Panc1 (cell line): Measurements from ENCODE around the gene AP2B1. TPM values are rescaled to one million over a fixed set of nuclear protein-coding genes. Genes with fewer than 3 reads are reported as not detected.

Source experiments
- ATAC-seq: fragments of 200-7000 bp; cut with Tn5 transposase; 2 replicates; pipeline ENCODE4 v1.9.1; 2020; ENCODE audit warnings: mild to moderate bottlenecking, moderate library complexity
- BruUV-seq: library from RNA; stranded (reverse); fragments of 400-500 nt; replicated peaks from 2 replicates; lab custom pipeline; 2021; lab: Mats Ljungman, UMichigan
- CTCF ChIA-PET: fragments of 300-600 bp; sonication (Branson Sonifier 250); formaldehyde crosslinking; loops from one replicate; lab custom pipeline; 2022; ENCODE audit warnings: antibody characterized with exemption; lab: Charles Lee
- POLR2A ChIA-PET: fragments of 300-600 bp; sonication (Branson Sonifier 250); formaldehyde crosslinking; loops from one replicate; lab custom pipeline; 2022; ENCODE audit warnings: antibody characterized with exemption; lab: Charles Lee
- DNase-seq: peaks from one replicate; pipeline ENCODE4 v3.0.0-alpha.2; 2010; ENCODE audit warnings: low read depth, low spot score
- H3K27ac ChIP-seq: 2 replicates; pipeline ENCODE4 v1.5.1; 2011; ENCODE audit warnings: mild to moderate bottlenecking, low read length, inconsistent platforms
- H3K27me3 ChIP-seq: fragments of 200-500 bp; sonication (Bioruptor generic); 2 replicates; pipeline ENCODE4 v1.6.0; 2014; ENCODE audit warnings: low read length, inconsistent platforms; ENCODE audit not compliant: control insufficient read depth, insufficient read depth
- H3K36me3 ChIP-seq: fragments of 200-500 bp; sonication (Bioruptor generic); 2 replicates; pipeline ENCODE4 v1.5.1; 2014; ENCODE audit warnings: inconsistent platforms, mild to moderate bottlenecking, low read length, moderate library complexity; ENCODE audit not compliant: control insufficient read depth, insufficient read depth
- H3K4me1 ChIP-seq: 2 replicates; pipeline ENCODE4 v1.5.1; 2011; ENCODE audit warnings: inconsistent platforms, mild to moderate bottlenecking, low read length, moderate library complexity; ENCODE audit not compliant: control insufficient read depth, insufficient read depth
- H3K4me3 ChIP-seq, 2 experiments: 2 replicates each; pipeline ENCODE4 v1.5.1; 2011 to 2012; ENCODE audit warnings: low read depth in 2 of 2, low read length in 2 of 2, mild to moderate bottlenecking in 2 of 2, inconsistent platforms in 1 of 2, moderate library complexity in 1 of 2
- H3K9me3 ChIP-seq: fragments of 200-500 bp; sonication (Bioruptor generic); 2 replicates; pipeline ENCODE4 v1.5.1; 2014; ENCODE audit warnings: low read depth, mild to moderate bottlenecking, inconsistent platforms, low read length, moderate library complexity; ENCODE audit not compliant: control insufficient read depth, insufficient read depth
- POLR2AphosphoS5 ChIP-seq: IDR thresholded peaks from 2 replicates; pipeline ENCODE4 v1.6.1; 2012; ENCODE audit warnings: mild to moderate bottlenecking, low read depth, low read length, moderate library complexity
- SIN3A ChIP-seq: IDR thresholded peaks from 2 replicates; pipeline ENCODE4 v1.6.1; 2012; ENCODE audit warnings: low read depth, mild to moderate bottlenecking, low read length, moderate library complexity, borderline replicate concordance; ENCODE audit not compliant: insufficient read depth
- TCF7L2 ChIP-seq: IDR thresholded peaks from 2 replicates; pipeline ENCODE4 v1.6.1; 2011; ENCODE audit warnings: mild to moderate bottlenecking, low read depth, low read length, inconsistent platforms
- in situ Hi-C: cut with HindIII; loops from 2 replicates; pipeline ENCODE4 v1.10.0; 2016; ENCODE audit warnings: low sequenced_read_pairs, low pct_unique_long_range_greater_than_20kb
- intact Hi-C: fragments of 100-400 bp; cut with micrococcal nuclease; formaldehyde crosslinking; loops from one replicate; pipeline ENCODE4 v1.10.0; 2022; ENCODE audit not compliant: unreplicated experiment
- total RNA-seq: library from RNA; stranded (reverse); gene quantifications from one replicate; pipeline ENCODE4 v1.2.1, GENCODE V29; 2021; ENCODE audit not compliant: unreplicated experiment
- TF ChIP-seq, protein P1 (sequence below): fragments of 450-650 bp; IDR thresholded peaks from 2 replicates; pipeline ENCODE4 v1.5.1; 2017; ENCODE audit warnings: mild to moderate bottlenecking
- TF ChIP-seq, protein P2 (sequence below), 2 experiments: IDR thresholded peaks; 2 replicates each; pipeline ENCODE4 v1.6.1; 2011 to 2012; ENCODE audit warnings: low read depth in 2 of 2, control low read depth in 1 of 2, low read length in 1 of 2, mild to moderate bottlenecking in 1 of 2, moderate library complexity in 1 of 2; ENCODE audit not compliant: insufficient read depth in 1 of 2

The AP2B1 gene
- total RNA-seq, 1 experiment from 2014 or later: 446 TPM

DNA sequence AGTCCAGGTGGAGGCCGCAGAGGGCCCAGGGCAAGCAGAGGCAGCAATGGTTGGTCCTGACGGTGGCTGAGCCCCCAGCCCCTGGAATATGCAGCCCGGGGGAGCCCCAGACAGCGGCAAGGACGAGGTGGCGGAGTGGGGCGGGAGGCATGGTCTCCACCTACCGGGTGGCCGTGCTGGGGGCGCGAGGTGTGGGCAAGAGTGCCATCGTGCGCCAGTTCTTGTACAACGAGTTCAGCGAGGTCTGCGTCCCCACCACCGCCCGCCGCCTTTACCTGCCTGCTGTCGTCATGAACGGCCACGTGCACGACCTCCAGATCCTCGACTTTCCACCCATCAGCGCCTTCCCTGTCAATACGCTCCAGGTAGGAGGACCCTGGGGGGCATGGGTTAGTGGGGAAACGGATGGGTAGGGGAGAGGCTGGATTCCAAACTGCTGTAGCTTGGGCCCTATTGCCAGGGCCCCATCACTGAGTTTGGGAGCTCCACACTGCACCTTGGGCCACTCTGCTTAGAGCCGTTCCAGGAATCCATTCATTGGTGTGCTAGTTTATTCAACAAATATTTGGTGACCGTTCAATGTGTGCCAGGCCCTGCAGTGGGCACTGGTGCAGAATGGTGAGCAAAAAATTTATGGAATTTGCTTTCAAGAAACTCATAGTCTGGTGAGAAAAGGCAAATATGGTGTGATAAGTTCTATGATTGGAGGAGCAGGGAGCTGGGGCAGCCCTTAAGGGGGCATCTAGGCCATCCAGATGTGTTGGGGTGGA lies 148.1 kb downstream of the AP2B1 start:
- ATAC-seq: no peak
- Histone ChIP-seq H3K4me3 (no peak overlapping the region), H3K36me3 (no peaks in the 10 kb centered on the region), H3K4me1 (peaks cover 7% of the 10 kb centered on the region; the same call in 1 of the 2 replicates), H3K27ac (no peak overlapping the region), H3K27me3 (no peaks in the 10 kb centered on the region), H3K9me3 (no peaks in the 10 kb centered on the region)
- DNase-seq: no peak
- in situ Hi-C loops: no loop called here
- no TSS peak for BruUV-seq
- intact Hi-C loops: no loop called here
- POLR2A ChIA-PET: no interaction called here
- CTCF ChIA-PET: interaction anchor here (0.6 kb wide), 1 partner anchor 81 kb away, joined by 3 read pairs; no protein-coding TSS in a partner anchor
- TF ChIP-seq, protein P1, sequence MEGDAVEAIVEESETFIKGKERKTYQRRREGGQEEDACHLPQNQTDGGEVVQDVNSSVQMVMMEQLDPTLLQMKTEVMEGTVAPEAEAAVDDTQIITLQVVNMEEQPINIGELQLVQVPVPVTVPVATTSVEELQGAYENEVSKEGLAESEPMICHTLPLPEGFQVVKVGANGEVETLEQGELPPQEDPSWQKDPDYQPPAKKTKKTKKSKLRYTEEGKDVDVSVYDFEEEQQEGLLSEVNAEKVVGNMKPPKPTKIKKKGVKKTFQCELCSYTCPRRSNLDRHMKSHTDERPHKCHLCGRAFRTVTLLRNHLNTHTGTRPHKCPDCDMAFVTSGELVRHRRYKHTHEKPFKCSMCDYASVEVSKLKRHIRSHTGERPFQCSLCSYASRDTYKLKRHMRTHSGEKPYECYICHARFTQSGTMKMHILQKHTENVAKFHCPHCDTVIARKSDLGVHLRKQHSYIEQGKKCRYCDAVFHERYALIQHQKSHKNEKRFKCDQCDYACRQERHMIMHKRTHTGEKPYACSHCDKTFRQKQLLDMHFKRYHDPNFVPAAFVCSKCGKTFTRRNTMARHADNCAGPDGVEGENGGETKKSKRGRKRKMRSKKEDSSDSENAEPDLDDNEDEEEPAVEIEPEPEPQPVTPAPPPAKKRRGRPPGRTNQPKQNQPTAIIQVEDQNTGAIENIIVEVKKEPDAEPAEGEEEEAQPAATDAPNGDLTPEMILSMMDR: no peak
- TF ChIP-seq POLR2AphosphoS5: no peak
- TF ChIP-seq TCF7L2: no peak
- TF ChIP-seq, protein P2, sequence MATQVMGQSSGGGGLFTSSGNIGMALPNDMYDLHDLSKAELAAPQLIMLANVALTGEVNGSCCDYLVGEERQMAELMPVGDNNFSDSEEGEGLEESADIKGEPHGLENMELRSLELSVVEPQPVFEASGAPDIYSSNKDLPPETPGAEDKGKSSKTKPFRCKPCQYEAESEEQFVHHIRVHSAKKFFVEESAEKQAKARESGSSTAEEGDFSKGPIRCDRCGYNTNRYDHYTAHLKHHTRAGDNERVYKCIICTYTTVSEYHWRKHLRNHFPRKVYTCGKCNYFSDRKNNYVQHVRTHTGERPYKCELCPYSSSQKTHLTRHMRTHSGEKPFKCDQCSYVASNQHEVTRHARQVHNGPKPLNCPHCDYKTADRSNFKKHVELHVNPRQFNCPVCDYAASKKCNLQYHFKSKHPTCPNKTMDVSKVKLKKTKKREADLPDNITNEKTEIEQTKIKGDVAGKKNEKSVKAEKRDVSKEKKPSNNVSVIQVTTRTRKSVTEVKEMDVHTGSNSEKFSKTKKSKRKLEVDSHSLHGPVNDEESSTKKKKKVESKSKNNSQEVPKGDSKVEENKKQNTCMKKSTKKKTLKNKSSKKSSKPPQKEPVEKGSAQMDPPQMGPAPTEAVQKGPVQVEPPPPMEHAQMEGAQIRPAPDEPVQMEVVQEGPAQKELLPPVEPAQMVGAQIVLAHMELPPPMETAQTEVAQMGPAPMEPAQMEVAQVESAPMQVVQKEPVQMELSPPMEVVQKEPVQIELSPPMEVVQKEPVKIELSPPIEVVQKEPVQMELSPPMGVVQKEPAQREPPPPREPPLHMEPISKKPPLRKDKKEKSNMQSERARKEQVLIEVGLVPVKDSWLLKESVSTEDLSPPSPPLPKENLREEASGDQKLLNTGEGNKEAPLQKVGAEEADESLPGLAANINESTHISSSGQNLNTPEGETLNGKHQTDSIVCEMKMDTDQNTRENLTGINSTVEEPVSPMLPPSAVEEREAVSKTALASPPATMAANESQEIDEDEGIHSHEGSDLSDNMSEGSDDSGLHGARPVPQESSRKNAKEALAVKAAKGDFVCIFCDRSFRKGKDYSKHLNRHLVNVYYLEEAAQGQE (IDR thresholded peaks at IDR 0.05; ENCODE audit: insufficient read depth in 1 of 2, low read depth in 2 of 2, low read length in 1 of 2): no peak
- TF ChIP-seq SIN3A: no peak

DNA sequence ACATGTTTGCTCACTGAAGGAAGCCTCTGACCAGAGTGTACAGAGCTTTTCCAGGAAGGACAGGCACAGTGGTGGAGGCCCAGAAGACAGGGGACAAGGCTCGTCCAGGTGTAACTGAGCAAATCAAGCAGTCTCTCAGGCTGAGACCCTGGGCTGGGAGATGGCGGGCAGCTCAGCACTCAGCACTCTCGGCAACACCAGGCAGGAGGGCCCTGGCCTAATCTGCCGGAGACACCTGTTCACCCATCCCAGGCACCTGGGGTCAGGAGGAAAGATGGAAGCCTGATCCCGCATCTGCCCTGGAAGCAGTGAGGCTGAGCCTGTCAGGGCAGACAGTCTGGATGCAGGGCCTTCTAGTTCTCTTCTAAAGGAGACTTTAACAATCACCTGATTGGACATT lies 149.1 kb downstream of the AP2B1 start:
- intact Hi-C loops (no loop called here), in situ Hi-C loops (no loop called here)
- no peaks in the 10 kb centered on the region for H3K9me3 ChIP-seq
- CTCF ChIA-PET: interaction anchor here (0.6 kb wide), 1 partner anchor 82 kb away, joined by 3 read pairs; no protein-coding TSS in a partner anchor
- peaks cover 1% of the 10 kb centered on the region; the same call in 1 of the 2 replicates for H3K4me1 ChIP-seq
- no peak overlapping the region for H3K27ac ChIP-seq
- no peak overlapping the region for H3K4me3 ChIP-seq
- no TSS peak for BruUV-seq
- ATAC-seq: no peak
- DNase-seq: no peak
- H3K27me3 ChIP-seq: no peaks in the 10 kb centered on the region
- POLR2A ChIA-PET: no interaction called here
- no peaks in the 10 kb centered on the region for H3K36me3 ChIP-seq
- TF ChIP-seq SIN3A (no peak), POLR2AphosphoS5 (no peak), TCF7L2 (no peak)
- TF ChIP-seq, protein P2 (IDR thresholded peaks at IDR 0.05; ENCODE audit: insufficient read depth in 1 of 2, low read depth in 2 of 2, low read length in 1 of 2): no peak
- TF ChIP-seq, protein P1: no peak
